HG03139 (cell line): ENCODE data around the gene CASZ1.

Source experiments
- ATAC-seq: cut with Tn5 transposase; IDR thresholded peaks from one replicate; pipeline ENCODE4 v1.9.1; 2021; ENCODE audit not compliant: unreplicated experiment

Gene CASZ1

GRCh38 chr1:10643607-10644306 lies 152.7 kb downstream of the CASZ1 start:
- no peak for ATAC-seq

GRCh38 chr1:10642403-10643080 lies 153.9 kb downstream of the CASZ1 start:
- ATAC-seq: no peak

DNA sequence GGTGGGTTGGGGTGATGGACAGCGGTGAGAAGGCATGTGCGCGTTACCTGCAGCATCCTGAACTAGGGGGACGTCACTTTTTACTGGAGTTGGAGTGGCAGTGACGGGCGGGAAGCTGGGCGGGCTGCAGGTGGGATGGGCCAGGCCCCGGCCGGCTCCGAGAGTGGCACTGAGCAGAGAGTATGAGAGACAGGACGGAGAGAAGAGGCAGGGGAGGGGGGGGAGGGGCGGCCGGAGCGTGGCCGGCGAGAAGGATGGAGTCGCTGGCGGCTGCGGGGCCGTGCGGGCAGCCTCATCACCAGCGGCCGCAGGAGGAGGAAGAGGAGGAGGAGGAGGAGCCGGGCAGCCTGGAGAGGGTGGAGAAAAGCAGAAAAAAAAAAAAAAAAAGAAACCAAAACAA lies 154.5 kb downstream of the CASZ1 start:
- ATAC-seq: no peak

DNA sequence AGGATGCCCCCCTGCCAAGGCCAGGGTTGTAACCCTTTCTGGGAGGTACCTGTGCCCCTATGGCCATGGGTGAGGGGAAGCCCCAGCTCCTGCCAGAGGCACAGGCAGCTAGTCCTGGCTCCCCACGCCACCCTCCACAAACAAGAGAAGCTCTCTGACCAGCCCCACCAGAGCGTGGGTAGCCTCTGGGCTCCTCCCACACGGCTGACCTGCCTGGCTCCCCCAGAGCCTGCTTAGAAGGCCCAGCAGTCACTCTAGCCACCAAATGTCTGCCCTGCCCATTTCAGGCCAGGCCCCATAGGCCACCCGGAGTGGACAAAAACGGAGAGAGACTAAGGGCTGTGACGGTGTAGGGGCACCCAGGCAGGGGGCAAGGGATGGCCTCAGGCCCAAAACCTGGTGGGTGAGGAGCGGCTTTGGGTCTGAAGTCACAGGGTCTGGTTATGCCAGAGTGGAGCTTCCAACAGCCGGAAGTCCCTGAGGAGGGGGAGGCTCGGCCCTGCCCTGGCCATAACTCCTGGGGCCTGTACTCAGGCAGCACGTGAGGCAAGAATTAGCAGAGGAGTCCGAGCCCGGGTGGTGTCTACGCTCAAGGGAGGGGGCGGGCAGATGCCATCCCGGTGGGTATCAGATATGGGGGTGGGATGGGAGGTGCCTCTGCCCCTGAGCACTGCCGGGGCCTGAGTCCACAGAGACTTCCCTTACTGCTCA lies 155.4 kb downstream of the CASZ1 start:
- ATAC-seq: no peak

- ATAC-seq: no peak
These were observed 156.5 kb downstream of the CASZ1 start for GRCh38 chr1:10639775-10640578.

DNA sequence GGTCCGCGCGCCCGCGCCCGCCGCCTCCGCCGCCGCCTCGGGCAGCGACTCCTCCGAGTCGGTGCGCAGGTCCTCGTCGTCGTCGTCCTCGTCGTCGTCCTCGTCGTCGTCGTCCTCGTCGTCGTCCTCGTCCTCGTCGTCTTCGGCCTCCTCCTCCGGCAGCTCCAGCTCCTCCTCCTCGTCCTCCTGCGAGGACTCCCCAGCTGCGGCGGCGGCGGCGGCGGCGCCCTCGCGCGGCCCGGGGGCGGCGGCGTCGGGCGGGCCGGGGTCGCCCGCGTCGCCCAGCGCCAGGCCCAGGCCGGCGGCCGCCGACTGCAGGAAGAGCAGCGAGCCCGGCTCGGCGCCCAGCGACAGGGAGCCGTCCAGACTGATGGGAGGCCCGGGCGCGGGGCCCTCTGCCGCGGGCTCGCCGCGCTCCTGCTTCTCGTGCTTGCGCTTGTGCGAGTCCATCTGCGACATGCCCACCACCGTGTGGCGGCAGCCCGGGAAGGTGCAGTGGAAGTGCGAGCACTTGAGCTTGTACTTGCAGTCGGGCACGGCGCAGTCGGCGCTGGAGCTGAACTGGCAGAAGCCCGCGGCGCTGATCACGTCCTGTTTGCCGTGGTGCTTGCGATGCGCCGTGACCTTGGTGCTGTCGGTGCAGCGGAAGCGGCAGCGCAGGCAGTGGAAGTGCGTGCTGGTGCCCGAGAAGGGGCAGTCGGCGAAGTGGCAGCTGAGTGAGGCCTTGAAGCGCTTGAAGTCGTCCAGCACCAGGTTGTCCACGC lies 157.3 kb downstream of the CASZ1 start:
- no peak for ATAC-seq

GRCh38 chr1:10638559-10639005 lies 157.9 kb downstream of the CASZ1 start:
- ATAC-seq: no peak

GRCh38 chr1:10637834-10638558 lies 158.4 kb downstream of the CASZ1 start:
- no peak for ATAC-seq

GRCh38 chr1:10637400-10637799 lies 159.0 kb downstream of the CASZ1 start:
- no peak for ATAC-seq

GRCh38 chr1:10635992-10636391 lies 160.5 kb downstream of the CASZ1 start:
- no peak for ATAC-seq

DNA sequence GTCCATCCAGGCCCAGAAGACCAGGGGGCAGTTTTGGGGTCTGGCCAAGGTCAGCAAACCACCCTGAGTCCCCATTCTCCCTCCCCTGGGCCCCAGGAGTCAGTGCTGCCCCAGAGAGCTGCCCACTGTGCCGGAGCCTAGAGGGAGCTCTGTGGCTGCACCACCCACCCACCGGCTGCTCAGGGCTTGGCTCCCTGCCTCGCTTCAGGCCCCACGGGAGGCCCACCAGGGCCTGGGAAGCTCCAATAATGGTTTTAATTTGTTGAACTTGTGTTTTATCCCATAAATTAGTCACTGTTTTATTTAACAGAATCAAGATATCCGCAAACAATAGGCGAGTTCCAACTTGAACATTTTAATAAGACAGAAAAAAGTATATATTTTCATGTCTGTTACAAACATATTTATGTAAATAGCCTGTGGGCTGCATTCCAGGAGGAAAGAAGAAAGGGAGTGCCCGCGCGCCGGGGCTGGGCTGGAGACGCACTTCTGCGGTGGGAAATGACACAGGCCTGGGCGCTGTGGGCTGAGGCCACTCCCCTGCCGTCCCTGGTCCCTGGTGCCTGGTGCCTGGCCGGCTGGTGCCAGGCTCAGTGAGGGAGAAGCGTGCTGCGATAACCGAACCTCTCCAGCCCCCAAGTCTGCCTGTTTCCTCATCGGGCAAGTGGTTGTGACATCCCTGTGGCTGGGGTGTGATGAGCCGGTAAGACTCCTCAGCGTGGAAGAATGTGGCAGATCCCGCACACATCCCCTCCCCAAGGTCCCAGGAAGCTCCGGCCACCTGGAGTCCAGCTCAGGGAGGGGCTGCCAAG lies 161.2 kb downstream of the CASZ1 start:
- no peak for ATAC-seq

DNA sequence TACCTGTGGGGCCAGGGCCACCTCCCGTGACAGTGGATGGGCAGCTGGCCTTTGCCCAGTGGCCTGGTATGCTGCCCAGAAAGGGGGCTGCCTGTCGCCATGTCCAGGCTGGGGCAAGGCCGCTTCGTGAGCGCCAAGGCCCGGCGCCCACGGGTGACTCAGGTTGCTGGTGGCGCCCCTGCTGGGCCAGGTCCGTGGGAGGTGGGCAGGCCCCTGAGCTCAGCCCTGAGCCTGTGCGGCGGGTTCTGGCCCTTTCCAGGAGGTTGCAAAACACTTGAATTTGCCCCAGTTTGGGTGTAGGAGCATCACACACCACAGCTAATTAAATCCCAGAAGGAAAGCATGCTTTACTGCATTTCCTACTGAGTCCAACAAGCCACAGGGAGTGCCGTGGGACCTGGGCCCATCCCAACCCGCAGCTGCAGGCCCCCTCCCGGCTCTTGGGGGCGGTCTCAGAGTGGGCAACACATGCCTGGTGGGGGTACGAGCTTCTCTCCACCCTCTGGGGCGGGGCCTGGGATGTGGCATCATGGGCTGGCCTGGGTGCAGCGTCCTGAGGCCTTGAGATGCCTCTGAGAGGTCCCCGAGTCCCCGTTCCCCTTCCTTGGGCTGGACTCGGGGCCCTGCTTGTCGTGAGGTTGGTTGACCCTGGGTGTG lies 161.9 kb downstream of the CASZ1 start:
- ATAC-seq: no peak

DNA sequence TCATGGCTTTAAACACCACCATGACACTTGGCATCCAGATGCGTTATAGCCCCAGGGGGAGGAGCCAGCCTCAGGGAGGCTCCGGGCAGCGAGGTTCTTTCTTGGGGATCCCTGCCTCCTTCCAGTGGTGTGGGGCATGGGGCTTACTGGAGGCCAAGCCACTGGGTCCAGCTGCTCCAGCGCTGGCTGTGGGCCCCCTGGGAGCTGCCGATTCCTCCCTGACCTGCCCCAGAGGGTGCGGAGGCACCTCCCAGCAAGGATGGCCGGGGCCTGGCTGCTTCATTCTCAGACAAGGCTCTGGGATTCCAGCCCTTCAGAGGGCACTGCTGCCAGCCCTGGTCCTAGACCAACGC lies 162.4 kb downstream of the CASZ1 start:
- no peak for ATAC-seq

- no peak for ATAC-seq
These were observed 163.0 kb downstream of the CASZ1 start for GRCh38 chr1:10633416-10633815.

DNA sequence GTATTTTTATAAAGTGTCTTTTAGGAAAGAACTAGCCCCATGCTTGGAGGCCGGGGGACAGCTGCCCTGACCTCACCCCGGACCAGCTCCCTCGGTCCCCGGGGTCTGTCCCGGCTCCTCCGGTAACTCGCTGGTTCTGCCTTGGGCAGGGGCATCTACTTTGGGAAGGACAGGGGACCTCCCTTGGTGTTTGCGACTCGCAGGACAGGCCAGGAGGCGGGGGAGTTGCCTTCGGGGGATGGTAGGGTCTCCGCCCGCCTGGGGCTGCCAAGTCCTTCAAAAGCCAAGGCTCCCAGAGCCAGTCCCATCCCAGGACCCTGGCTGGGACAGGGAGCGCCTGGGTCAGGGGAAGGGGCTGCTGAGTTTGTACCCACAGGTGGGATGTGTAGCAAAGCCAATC lies 163.8 kb downstream of the CASZ1 start:
- ATAC-seq: no peak

DNA sequence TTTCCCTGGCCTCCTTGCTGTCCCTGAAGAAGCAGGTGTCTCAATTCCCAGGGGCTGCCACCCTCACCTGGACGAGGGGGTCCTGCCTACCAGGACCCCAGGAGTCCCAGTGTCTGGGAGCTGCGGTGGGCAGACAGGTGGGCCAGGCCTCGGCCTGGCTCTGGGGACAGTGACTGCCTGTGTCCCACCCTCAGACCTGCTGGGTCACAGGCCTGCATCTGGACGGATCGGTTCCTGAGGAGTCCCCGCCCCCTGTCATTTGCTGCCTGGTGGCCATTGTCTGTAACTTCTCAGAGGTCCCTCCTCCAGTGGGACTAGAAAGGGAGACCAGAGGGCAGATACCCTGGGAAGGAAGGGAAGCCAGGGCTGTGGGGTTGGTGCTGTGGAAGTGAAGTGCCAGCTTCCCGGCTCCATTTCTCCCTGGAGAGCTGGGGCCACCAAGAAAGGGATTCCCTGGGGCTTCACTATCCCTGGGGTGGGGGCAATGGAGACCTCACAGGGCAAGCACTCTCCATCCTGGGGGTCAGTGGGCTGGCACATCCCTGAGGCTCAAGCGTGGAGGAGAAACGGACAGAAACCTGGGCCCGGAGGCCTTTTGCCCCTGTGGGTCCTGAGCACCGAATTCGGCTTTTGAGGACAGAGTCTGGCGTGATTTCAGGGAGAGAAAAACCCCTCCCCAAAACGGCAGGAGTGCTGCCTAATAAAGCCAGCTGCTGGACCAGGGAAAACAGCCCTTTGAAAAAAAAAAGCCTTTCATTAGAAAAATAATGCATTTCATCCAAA lies 164.4 kb downstream of the CASZ1 start:
- no peak for ATAC-seq

DNA sequence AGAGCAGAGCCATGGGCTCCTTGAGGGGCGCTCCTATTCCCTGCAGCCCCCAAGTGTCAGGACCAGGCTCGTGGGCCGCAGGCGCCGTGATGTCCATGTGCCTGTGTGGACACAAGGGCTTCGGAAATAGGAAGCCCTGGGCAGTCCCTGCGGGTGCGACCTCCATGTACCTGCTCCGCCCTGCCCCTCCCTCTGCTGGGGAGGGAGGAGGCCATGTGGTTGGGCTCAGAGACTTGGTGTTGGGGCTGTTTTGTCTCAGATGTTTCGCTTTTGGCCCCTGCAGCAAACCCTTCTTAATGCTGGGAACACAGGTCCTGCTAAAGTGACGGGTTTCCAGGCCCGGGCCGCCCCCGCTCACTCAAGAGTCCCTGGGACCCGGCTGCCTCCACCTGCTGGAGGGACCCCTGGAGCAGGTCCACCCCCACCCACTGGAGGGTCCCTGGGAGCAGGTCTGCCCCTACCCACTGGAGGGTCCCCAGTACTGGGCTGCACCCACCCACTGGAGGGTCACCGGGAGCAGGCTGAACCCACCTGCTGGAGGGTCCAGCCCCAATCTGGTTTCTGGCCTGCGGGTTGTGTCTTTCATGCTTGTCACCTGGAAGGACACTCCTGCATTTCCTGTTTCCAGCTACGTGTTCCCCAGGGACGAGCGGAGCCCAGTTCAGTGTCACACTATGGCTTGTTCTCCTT lies 165.2 kb downstream of the CASZ1 start:
- ATAC-seq: no peak
